Head of caudate nucleus (tissue), 42 donors: ENCODE data around the gene CAD.
"Not testable (repeated sequence)": the region's sequence is repeated elsewhere in the genome, so short reads cannot be mapped to it uniquely, and the experiment has no call there.

Experiments
- DNase-seq, 42 donors: peaks; one replicate each; pipeline versions ENCODE4 v3.0.0 to v3.0.0-alpha.2; 2020 to 2021; ENCODE audit warnings: mixed read lengths in 7 of 42
- intact Hi-C: fragments of 100-400 bp; cut with DNase I; formaldehyde crosslinking; loops from one replicate; pipeline ENCODE4 v1.15.0; 2022

CAD gene

DNA sequence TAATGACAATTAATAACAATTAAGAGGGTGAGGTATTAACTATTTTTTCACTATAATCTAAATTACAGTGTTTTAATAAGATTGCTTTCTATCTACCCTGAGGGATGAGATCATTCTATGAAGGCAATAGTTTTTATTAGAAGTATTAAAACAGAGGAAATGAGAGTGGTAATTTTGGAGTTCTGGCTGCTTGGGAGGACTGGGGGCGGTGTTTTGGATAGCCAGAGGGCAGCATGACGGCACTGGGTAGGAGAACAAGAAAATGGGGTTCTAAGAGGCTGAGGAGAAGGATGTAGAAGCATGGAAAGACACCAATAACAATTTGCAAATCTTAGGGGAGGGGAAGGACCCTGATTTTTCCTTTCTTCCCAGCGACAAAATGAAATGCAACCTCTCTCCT, 53.0 kb downstream of the CAD start:
- DNase-seq = no peak
- intact Hi-C loops = no loop called here

DNA sequence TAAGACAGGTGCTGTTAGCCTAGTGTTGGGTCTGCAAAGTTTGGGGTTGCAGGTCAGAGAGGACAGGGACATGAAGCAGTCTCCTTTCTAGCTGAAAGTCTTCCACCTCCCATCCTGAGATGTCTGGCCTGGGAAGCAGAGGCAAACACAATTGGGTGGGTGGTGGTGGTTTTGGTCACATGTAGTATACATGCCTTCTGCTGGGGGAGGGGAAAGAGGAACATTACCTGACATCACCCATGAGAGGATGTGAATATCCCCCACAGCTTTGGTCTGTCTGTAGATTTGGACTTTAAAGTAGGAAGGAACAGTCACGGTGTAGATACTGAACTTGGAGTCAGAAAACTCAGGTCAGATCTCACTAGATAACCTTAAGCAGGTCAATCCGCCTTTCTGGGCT, 53.5 kb downstream of the CAD start:
- no peak for DNase-seq
- intact Hi-C loops = no loop called here

DNA sequence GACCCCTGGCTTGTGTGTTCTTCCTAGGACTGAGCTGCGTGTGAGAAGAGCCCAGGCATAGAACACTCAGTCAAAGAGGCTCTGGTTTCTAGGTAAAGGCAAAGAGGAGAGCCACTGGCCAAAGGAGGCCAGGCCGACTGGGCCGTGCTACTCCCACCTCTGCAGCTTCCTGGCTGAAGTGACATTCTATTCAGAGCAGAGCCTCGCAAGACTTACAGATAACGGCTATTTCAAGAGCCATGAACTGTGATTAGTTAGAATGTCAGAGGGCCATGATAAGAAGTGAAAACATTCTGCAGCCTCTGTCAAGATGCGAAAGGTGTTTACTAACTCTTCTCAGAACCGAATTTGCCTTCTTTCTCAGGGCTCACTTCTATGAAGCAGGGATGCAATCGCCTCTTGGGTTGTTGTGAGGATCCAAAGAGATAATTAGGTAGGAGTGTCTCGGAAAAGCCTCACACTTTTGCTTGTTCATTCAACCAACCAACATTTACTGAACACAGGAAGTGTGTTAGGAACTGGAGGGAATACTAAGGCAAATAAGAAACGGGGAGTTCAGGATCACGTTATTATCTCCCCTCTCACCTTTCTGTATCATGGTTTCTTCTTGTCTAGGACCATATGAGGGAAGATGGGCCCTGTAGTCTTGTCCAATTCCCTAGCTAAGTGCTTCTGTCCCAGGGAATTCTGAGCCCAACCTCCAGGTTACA, 54.6 kb downstream of the CAD start:
- no peak for DNase-seq
- intact Hi-C loops = no loop called here

DNA sequence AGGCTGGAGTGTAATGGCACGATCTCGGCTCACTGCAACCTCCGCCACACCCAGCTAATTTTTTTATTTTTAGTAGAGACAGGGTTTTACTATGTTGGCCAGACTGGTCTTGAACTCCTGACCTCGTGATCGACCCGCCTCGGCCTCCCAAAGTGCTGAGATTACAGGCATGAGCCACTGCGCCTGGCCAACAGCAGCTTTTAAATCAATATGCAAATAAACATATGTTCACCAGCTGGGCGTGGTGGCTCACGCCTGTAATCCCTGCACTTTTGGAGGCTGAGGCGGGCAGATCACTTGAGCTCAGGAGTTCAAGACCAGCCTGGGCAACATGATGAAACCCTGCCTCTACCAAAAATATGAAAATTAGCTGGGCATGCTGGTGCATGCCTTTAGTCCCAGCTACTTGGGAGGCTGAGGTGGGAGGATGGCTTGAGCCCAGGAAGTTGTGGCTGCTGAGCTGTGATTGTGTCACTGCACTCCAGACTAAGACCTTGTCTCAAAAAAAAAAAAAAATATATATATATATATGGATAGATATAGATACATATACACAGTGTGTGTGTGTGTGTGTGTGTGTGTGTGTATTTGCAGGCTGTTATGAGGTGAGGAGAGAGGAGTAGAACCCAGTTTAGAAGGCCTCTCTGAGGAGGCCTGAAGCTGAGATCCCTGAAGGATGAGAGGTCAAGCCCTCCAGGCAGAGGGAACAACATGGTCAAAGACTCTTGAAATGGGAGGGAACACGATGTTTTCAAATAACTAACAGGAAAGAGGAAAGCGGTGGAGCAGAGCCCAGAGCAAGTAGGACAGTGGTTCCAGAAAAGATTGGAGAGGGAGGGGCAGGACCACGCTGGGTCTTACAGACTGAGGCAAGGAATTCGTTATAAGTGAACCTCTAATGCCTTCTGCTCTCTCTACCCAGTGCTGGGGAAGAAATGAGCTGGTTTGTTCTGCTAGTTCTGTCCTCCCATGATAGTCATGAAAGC, 55.7 kb downstream of the CAD start:
- intact Hi-C loops, DNase-seq: not testable (repeated sequence)

DNA sequence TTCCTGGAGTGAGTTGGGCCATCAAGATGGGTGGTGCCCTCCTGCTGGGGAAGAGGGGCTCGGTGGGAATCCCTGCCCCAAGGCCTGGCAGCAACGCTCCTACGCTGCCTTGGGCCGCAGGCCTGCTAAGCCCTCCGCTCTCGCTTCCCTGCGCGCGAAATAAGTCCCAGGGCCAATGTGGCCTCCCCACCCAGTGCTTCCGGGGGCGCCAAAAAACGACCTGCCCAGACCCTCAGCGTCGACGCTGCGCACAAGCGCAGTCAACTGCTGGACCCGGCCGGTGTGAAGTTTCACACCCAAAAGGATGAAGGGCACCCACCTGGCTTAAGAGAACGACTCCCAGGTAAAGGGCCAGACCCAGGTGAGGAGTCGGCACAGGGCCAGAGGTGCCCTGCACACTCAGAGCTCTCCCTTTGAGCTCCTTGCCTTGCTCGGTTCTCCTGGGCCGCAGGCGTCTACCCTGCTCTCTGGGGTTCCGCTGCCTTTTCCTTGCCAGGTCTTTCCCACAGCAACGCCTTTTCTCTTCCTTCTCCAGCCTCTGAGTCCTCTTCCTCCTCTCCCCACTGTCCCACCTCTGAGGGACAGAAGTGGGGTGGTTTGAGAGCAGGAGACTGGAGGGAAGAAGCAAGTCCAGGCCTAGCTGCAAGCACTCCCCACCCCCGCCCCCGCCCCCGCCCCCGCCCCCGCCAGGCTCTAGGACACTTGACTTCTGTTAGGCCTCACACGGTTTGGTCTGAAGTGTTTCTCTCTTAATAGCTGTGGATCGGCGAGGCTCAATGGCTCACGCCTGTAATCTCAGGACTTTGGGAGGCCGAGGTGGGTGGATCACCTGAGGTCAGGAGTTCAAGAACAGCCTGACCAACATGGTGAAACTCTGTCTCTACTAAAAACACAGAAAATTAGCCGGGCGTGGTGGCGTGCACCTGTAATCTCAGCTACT, 58.3 kb downstream of the CAD start, which contains the start of gene DNAJC5G:
Gene DNAJC5G (plus strand): TSS at position 223 of the 940 bp plus-strand sequence. CDS start 1,296 bp downstream, outside the sequence.
- intact Hi-C loops = no loop called here
- no peak for DNase-seq

DNA sequence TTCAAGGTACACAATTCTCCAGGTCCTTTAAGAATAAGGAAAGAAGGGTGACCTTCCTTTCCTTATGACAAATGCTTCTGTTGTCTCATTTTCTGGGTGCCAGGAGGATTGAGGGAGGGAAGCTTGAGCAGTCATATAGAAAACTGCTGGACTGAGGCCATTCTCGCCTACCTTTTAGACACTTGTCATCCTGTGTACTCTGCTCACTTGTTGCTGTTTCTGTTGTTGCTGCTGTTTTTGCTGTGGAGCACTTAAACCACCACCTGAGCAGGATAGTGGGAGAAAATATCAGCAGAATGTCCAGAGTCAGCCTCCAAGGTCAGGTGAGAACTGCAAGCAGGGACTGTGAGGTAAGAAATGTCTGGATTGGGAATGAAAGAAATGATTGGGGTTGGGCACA, 60.8 kb downstream of the CAD start:
- intact Hi-C loops = no loop called here
- DNase-seq = no peak

DNA sequence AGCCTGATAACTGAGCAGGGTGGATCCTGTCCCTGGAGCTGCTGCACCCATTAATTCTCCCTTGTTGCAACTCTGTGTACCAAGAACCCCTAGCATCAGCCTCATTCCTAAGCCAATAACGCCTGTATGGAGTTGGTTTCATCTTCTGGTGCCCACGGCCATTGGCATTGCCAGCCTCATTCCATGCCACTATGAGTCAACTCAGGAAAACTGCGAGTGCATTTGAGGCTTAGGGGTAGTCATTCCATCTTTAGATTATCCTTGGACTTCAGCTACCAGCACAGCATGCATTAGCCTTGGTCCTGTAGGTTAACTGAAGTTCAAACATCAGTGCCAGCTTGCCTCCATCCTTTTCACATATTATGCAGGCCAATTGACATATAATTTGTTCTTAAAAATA, 63.7 kb downstream of the CAD start:
- intact Hi-C loops = loop anchor here (10.0 kb wide), 1 partner anchor 186 kb away; no protein-coding TSS in a partner anchor
- DNase-seq = no peak

DNA sequence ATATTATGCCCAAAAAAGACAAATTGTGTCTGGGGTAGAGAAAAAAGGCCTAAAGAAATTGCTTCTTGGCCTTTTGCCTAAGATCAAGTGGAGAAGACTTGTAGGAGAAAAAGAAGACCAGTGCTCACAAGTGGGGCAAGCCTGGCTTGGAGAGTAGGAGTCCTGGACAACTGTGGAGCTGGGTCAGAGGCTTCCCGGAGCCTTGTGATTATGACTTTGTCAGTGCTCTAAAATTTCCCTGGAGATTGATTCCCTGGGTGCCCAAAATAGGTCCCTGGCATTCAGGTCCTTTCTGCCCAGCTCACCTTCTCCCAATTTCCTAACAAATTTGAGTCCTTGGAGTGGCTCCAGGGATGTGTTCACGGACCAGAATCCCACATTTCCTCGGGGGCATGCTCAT, 64.3 kb downstream of the CAD start:
- intact Hi-C loops = loop anchor here (10.0 kb wide), 1 partner anchor 187 kb away; no protein-coding TSS in a partner anchor
- no peak for DNase-seq

DNA sequence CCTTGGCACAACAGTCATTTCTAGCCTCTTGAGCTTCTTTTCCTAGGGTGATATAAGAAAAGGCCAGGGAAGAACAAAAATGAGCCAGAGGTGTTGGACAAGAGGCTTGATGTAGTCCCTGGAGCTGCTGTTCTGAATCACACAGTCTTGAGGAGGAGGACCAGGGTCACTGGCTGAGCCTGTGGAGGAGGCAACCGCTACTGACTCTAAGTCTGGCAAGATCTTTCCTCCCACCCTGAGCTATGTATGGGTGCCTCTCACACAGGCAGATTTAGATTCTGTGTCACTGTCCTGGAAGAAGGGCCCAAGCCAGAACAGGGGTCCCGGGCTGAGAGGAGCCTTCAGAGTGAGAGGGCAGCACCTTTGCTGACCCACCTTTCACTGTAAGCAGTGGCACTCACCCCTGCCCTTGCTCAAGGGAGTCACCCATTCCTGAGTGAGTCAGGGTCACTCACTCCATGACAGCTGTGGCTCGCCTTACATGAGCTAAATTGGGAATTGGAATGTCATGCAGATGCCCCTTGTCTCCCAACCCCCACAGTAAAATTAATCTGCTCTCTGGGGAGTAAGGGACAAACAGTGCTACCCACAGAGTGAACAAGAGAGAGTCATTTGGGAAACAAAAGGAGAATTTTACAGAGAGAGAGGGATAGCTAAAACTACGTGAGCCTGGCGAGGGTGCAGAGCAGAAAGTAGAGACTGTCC, 64.8 kb downstream of the CAD start, which contains the start of gene TRIM54:
Gene TRIM54 (plus strand): TSS at position 575 of the 705 bp plus-strand sequence. CDS start 303 bp downstream, outside the sequence.
- intact Hi-C loops = loop anchor here (10.0 kb wide), 1 partner anchor 187 kb away; no protein-coding TSS in a partner anchor
- peak in 1 of 42 donors; percentile 49 for DNase-seq

DNA sequence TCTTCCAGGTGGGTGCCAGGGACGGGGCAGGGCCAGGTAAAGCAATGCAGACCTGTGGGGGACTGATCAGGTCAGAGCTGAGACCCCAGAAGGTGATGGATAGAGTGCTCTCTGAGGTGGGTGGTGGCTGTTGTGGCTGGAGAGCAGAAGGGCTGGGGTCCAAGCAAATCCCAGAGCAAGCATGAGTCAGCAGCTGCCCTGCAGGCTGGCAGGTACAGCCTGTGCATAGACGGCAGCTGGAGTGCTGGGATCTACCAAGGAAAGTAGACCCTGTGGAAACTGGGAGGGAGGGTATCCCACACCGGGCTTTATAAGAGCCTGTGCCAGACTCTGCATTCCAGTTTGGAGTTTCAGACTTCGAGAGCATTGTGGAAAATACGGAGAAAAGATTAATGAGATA, 65.7 kb downstream of the CAD start:
- intact Hi-C loops = loop anchor here (10.0 kb wide), 1 partner anchor 188 kb away; no protein-coding TSS in a partner anchor
- no peak for DNase-seq

DNA sequence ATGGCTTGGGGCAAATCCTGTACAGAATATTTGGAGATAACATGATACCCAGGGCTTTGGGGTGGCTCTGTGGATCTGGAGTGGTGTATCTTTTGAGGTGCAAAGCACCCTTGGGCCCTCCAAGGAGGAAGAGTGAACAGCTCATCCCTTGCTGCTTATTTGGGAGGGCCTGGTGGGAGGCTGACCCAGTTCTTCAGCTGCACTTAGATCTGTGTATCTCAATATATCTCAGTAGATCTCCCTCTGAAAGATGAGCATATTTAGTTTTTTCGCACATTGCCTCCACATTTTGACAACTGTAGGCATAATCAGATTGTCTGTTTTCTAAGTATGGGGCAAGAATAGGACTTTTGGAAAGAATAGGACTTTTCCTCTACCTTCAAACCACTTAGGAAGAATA, 67.8 kb downstream of the CAD start:
- DNase-seq = peak in 28 of 42 donors; percentile 13 to 79 (median 42)
- intact Hi-C loops = loop anchor here (10.0 kb wide), 1 partner anchor 190 kb away; no protein-coding TSS in a partner anchor

DNA sequence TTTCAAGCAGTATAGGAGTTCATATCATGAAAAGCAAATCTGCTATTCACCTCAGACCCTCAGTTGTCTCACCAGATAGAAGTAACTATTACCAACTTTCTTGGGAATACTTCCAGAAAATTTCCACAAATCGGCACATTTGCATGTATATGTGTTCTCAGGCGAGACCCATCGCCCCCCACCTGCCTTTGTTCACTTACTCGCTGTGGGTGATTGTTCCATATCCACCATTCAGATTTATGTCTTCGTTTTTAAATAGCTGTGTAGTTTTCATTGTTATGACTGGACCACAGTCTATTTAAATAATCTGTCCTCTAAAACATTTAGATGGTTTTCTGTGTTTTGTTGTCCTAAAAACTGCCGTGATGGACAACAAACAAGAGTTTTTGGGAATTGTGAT, 68.3 kb downstream of the CAD start:
- intact Hi-C loops = loop anchor here (10.0 kb wide), 1 partner anchor 191 kb away; no protein-coding TSS in a partner anchor
- no peak for DNase-seq

DNA sequence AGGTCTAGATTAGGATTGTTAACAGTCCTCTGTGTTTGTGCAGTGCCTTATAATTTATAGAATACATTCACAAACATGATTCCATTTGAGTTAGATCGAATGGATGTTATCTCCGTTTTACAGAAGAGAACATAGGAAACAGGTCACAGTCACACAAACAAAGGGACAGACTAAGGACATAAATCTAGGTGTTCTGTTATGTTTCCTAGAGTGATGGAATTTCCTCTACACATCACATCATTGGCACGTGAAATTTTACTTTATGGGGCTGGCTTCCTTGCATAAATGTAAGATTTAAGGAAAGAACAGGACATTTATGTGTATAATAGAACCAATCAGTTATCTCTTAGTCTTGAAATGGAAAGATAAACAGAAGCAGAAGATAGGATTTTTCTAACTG, 71.4 kb downstream of the CAD start:
- intact Hi-C loops = loop anchor here (10.0 kb wide), 1 partner anchor 194 kb away; no protein-coding TSS in a partner anchor
- no peak for DNase-seq

DNA sequence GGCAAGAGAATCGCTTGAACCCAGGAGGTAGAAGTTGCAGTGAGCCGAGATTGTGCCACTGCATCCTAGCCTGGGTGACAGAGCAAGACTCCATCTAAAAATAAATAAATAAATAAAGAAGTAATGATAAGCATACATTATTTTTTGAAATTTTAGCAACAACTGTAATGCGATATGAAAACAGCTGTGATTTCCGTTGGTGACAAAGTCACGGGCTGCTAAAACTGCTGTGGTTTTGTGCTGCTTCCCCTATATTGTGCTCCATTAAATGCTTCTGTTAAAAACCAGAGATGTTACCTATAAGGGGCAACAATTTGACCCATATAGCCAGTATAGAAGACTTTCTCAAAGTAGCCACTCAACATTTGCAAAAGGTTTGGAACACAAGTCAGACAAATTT, 73.4 kb downstream of the CAD start:
- intact Hi-C loops = no loop called here
- no peak for DNase-seq

DNA sequence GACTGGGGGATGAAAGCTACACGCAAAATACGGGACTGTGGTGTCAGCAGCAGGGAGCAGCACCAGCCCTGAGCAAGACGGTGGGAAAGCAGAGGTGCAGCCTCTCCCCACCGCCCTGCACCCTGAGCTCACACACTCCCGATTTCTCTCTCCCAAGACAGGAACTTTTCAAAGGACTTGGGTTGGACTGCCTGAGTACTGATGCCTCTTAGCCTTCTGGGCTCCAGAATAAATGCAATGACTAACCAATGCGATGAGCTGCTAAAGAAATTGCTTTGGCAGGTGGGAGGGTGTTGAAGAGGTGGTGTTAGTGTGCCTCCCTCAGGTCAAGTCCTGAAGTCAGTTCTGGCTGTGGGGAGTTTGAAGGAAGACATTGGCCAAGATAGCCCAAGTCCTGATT, 74.7 kb downstream of the CAD start:
- intact Hi-C loops = no loop called here

More for the DNA sequence above, 74.7 kb downstream of the CAD start:
- DNase-seq = no peak
